Breast epithelium (tissue), 4 donors: Measurements from ENCODE around the gene KCNC3. TPM values are rescaled to one million over a fixed set of nuclear protein-coding genes. Genes with fewer than 3 reads are reported as not detected.

Experiments
- DNase-seq, 2 donors: peaks; one replicate each; pipeline ENCODE4 v3.0.0-alpha.2; 2019; ENCODE audit warnings: low spot score in 2 of 2
- H3K27ac ChIP-seq, 2 donors: fragments of 200-600 bp; sonication (generic) in 1 of 2; one replicate each; pipeline ENCODE4 v1.5.1; 2016 to 2019; ENCODE audit warnings: mild to moderate bottlenecking in 1 of 2
- H3K27me3 ChIP-seq, 2 donors: fragments of 200-600 bp; sonication (generic) in 1 of 2; one replicate each; pipeline versions ENCODE4 v1.5.1 to v1.6.0; 2017 to 2019; ENCODE audit warnings: control low read depth in 1 of 2, mild to moderate bottlenecking in 1 of 2
- H3K36me3 ChIP-seq: fragments of 200-600 bp; one replicate; pipeline ENCODE4 v1.5.1; 2019
- H3K4me1 ChIP-seq, 2 donors: fragments of 200-600 bp; sonication (generic); one replicate each; pipeline ENCODE4 v1.5.1; 2016 to 2019; ENCODE audit warnings: control low read depth in 1 of 2
- H3K4me3 ChIP-seq, 3 donors: fragments of 200-600 bp; sonication (generic); 1 replicate in 2 of 3; 2 replicates in 1 of 3; pipeline ENCODE4 v1.5.1; 2016 to 2019; ENCODE audit warnings: mild to moderate bottlenecking in 3 of 3, moderate library complexity in 2 of 3
- H3K9me3 ChIP-seq, 2 donors: fragments of 200-600 bp; sonication (generic) in 1 of 2; one replicate each; pipeline ENCODE4 v1.5.1; 2016 to 2019; ENCODE audit warnings: control low read depth in 1 of 2
- CTCF ChIP-seq, 3 donors: fragments of 450-650 bp; IDR thresholded peaks; one replicate each; pipeline ENCODE4 v1.5.1; 2016 to 2017; ENCODE audit warnings: antibody characterized with exemption in 3 of 3, mild to moderate bottlenecking in 3 of 3, moderate library complexity in 3 of 3
- POLR2A ChIP-seq: fragments of 450-650 bp; IDR thresholded peaks from one replicate; pipeline ENCODE4 v1.6.1; 2016; ENCODE audit warnings: antibody characterized with exemption, mild to moderate bottlenecking, moderate library complexity
- POLR2AphosphoS5 ChIP-seq, 3 donors: sonication (generic); formaldehyde crosslinking; IDR thresholded peaks; one replicate each; pipeline ENCODE4 v1.6.1; 2017; ENCODE audit warnings: antibody characterized with exemption in 3 of 3
- intact Hi-C: fragments of 100-400 bp; cut with DNase I; formaldehyde crosslinking; loops from one replicate; pipeline ENCODE4 v1.15.1; 2023; ENCODE audit warnings: low total_unique reads
- total RNA-seq, 3 donors: library from RNA; depleted of rRNA; stranded (reverse); fragments of >200 nt; gene quantifications; one replicate each; pipeline ENCODE4 v1.1.0, GENCODE V29; 2016

The KCNC3 gene
- 1 to 10 TPM in 2 of 3 donors, under 1 TPM in 1; 0.32 to 3.7 (median 1.6) TPM for total RNA-seq

GRCh38 chr19:50329146-50329925, at the start of gene KCNC3:
TSS of gene KCNC3 (minus strand) at chr19:50329377. CDS start at chr19:50329082, 295 bp downstream.
- H3K4me1 ChIP-seq: peaks cover 3 to 13% of the 10 kb centered on the region in 2 donors
- no peaks in the 10 kb centered on the region for H3K9me3 ChIP-seq
- TF ChIP-seq POLR2A (no peak), POLR2AphosphoS5 (IDR thresholded peaks at IDR 0.05) (peak in 1 of 3 donors; percentile 29)
- intact Hi-C loops: no loop called here
- peak within 1 kb of the TSS; percentile 71 to 76 for H3K27ac ChIP-seq
- DNase-seq: peak; percentile 100
- H3K36me3 ChIP-seq: no peaks in the 10 kb centered on the region
- H3K4me3 ChIP-seq: peak within 1 kb of the TSS; percentile 27 to 66 (median 47)
- peaks cover 3 to 28% of the 10 kb centered on the region in 2 donors for H3K27me3 ChIP-seq

- Histone ChIP-seq H3K36me3 (peaks cover 8% of the 10 kb centered on the region), H3K4me3 (no peak overlapping the region), H3K9me3 (no peaks in the 10 kb centered on the region), H3K27ac (no peak overlapping the region), H3K27me3 (no peaks in the 10 kb centered on the region), H3K4me1 (no peaks in the 10 kb centered on the region)
- intact Hi-C loops: no loop called here
- no peak for TF ChIP-seq POLR2A
- no peak for TF ChIP-seq POLR2AphosphoS5 (IDR thresholded peaks at IDR 0.05)
- no peak for TF ChIP-seq CTCF (IDR thresholded peaks at IDR 0.05)
- DNase-seq: no peak
These were observed 49.7 kb upstream of the KCNC3 start for GRCh38 chr19:50378863-50379236.

GRCh38 chr19:50378169-50378862, 49.1 kb upstream of the KCNC3 start:
- no peak overlapping the region for H3K27ac ChIP-seq
- intact Hi-C loops: no loop called here

GRCh38 chr19:50377517-50377916, 48.3 kb upstream of the KCNC3 start:
- H3K36me3 ChIP-seq: peaks cover 8% of the 10 kb centered on the region
- no peak overlapping the region for H3K4me3 ChIP-seq
- no peak for DNase-seq
- intact Hi-C loops: no loop called here
- peak overlapping the region; percentile 99 for H3K27ac ChIP-seq
- TF ChIP-seq CTCF (IDR thresholded peaks at IDR 0.05) (no peak), POLR2A (no peak), POLR2AphosphoS5 (IDR thresholded peaks at IDR 0.05) (no peak)
- no peaks in the 10 kb centered on the region for H3K27me3 ChIP-seq
- H3K9me3 ChIP-seq: no peaks in the 10 kb centered on the region
- no peaks in the 10 kb centered on the region for H3K4me1 ChIP-seq

More at GRCh38 chr19:50378169-50378862, 49.1 kb upstream of the KCNC3 start:
- no peaks in the 10 kb centered on the region for H3K27me3 ChIP-seq
- no peaks in the 10 kb centered on the region for H3K4me1 ChIP-seq
- TF ChIP-seq POLR2A: no peak
- TF ChIP-seq CTCF (IDR thresholded peaks at IDR 0.05): no peak
- no peak for TF ChIP-seq POLR2AphosphoS5 (IDR thresholded peaks at IDR 0.05)
- no peak for DNase-seq
- H3K9me3 ChIP-seq: no peaks in the 10 kb centered on the region
- no peak overlapping the region for H3K4me3 ChIP-seq
- peaks cover 8% of the 10 kb centered on the region for H3K36me3 ChIP-seq

GRCh38 chr19:50377051-50377461, 47.9 kb upstream of the KCNC3 start:
- H3K4me3 ChIP-seq: peak overlapping the region; percentile 75 to 95 (median 81)

More at GRCh38 chr19:50377051-50377461, 47.9 kb upstream of the KCNC3 start:
- Histone ChIP-seq H3K27ac (peak overlapping the region; percentile 99), H3K36me3 (peaks cover 4% of the 10 kb centered on the region), H3K4me1 (no peaks in the 10 kb centered on the region), H3K27me3 (no peaks in the 10 kb centered on the region), H3K9me3 (no peaks in the 10 kb centered on the region)
- TF ChIP-seq POLR2AphosphoS5 (IDR thresholded peaks at IDR 0.05) (no peak), POLR2A (no peak), CTCF (IDR thresholded peaks at IDR 0.05) (no peak)
- intact Hi-C loops: no loop called here
- DNase-seq: peak in 1 of 2 donors; percentile 46
